Measurements from ENCODE around the gene RFX8. TPM values are rescaled to one million over a fixed set of nuclear protein-coding genes. Genes with fewer than 3 reads are reported as not detected.

Gene RFX8
- total RNA-seq, 1 experiment from 2014 or later = not detected

DNA sequence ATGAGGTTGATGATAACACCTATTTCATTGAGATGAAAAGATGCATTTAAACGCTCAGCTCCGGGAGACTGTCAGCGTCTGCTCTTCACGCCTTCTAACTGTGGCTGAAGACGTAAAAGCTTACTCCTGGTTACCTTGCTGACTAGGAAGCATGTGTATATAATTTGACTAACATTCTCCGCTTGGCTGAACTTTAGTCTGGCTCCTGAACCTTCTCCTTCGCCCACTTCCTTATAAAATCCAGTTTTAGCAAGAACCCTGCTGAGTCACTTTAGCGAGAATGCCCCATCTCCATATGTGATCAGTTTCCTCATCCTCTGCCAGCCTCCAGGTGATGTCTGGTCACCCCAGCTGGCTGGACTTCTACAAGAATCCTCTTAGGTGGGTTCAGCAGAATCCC, 74.9 kb downstream of the RFX8 start:
- ChIA-PET CTCF (no interaction called here), POLR2A (ENCODE audit: low non-redundant PET) (no interaction called here)
- TF ChIP-seq EZH2 (IDR thresholded peaks at IDR 0.05; ENCODE audit: borderline replicate concordance, low read depth, low read length, poor library complexity, severe bottlenecking) (no peak), CTCF (conservative IDR thresholded peaks at IDR 0.05; ENCODE audit: low read depth, low read length) (no peak)
- no peak for DNase-seq (ENCODE audit: low spot score)
- H3K4me3 ChIP-seq (ENCODE audit: low read depth, low read length, poor library complexity, severe bottlenecking) = no peak overlapping the region
- peaks cover 5% of the 10 kb centered on the region for H3K27me3 ChIP-seq (replicated peaks; ENCODE audit: insufficient read depth, low read depth, low read length, poor library complexity)
- no peaks in the 10 kb centered on the region for H3K4me1 ChIP-seq (ENCODE audit: insufficient read depth, low read length, poor library complexity, severe bottlenecking)
- H3K36me3 ChIP-seq (ENCODE audit: insufficient read depth, low read length, poor library complexity, severe bottlenecking) = no peaks in the 10 kb centered on the region
- intact Hi-C loops (cut with micrococcal nuclease; ENCODE audit: unreplicated experiment) = no loop called here
- BruUV-seq (replicated peaks) = no TSS peak
- H3K9me3 ChIP-seq (ENCODE audit: low read depth, low read length, poor library complexity, severe bottlenecking) = no peaks in the 10 kb centered on the region
- H3K27ac ChIP-seq (ENCODE audit: low read depth, low read length, poor library complexity, severe bottlenecking) = no peak overlapping the region

DNA sequence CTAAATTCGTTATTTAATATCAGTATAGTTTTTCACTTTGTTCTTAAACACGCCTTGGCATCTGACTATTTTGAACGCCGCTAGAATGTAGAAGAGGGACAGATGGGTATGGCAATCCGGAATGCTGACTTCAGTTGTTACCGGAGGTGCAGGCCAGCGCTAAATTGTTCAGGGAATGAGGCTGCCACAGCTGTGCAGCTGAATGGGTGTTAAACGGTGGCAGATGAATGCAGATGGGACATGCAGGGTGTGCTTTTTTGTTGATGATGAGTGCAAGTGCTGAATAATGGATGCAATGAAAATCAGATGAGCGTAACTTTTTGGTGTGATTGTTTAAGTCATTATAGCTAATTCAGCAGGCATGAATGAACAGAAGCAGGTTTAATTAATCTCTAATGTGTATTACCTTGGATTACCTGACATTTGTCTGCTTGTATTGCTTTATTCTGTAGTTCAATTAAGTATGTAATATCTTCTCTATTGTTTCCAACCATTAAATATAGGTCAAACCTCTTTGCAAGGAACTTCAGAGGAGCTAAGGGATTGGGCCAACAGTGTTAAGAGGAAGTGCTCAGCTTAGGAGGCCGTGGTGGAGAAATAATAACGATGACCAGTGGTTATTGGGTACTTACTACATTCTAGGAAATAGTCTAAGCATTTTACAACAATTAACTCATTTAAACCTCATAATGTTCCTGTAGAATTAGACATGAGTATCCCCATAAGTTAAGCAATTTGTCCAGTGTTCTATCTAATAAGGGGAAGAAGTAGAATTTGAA, 75.7 kb downstream of the RFX8 start:
- ChIA-PET POLR2A (ENCODE audit: low non-redundant PET) (no interaction called here), CTCF (no interaction called here)
- no peak for DNase-seq (ENCODE audit: low spot score)
- TF ChIP-seq CTCF (conservative IDR thresholded peaks at IDR 0.05; ENCODE audit: low read depth, low read length) (no peak), EZH2 (IDR thresholded peaks at IDR 0.05; ENCODE audit: borderline replicate concordance, low read depth, low read length, poor library complexity, severe bottlenecking) (no peak)
- no peaks in the 10 kb centered on the region for H3K36me3 ChIP-seq (ENCODE audit: insufficient read depth, low read length, poor library complexity, severe bottlenecking)
- no TSS peak for BruUV-seq (replicated peaks)
- H3K27me3 ChIP-seq (replicated peaks; ENCODE audit: insufficient read depth, low read depth, low read length, poor library complexity) = peaks cover 5% of the 10 kb centered on the region
- no peak overlapping the region for H3K27ac ChIP-seq (ENCODE audit: low read depth, low read length, poor library complexity, severe bottlenecking)
- no peak overlapping the region for H3K4me3 ChIP-seq (ENCODE audit: low read depth, low read length, poor library complexity, severe bottlenecking)
- intact Hi-C loops (cut with micrococcal nuclease; ENCODE audit: unreplicated experiment) = no loop called here
- H3K9me3 ChIP-seq (ENCODE audit: low read depth, low read length, poor library complexity, severe bottlenecking) = no peaks in the 10 kb centered on the region
- H3K4me1 ChIP-seq (ENCODE audit: insufficient read depth, low read length, poor library complexity, severe bottlenecking) = no peaks in the 10 kb centered on the region

DNA sequence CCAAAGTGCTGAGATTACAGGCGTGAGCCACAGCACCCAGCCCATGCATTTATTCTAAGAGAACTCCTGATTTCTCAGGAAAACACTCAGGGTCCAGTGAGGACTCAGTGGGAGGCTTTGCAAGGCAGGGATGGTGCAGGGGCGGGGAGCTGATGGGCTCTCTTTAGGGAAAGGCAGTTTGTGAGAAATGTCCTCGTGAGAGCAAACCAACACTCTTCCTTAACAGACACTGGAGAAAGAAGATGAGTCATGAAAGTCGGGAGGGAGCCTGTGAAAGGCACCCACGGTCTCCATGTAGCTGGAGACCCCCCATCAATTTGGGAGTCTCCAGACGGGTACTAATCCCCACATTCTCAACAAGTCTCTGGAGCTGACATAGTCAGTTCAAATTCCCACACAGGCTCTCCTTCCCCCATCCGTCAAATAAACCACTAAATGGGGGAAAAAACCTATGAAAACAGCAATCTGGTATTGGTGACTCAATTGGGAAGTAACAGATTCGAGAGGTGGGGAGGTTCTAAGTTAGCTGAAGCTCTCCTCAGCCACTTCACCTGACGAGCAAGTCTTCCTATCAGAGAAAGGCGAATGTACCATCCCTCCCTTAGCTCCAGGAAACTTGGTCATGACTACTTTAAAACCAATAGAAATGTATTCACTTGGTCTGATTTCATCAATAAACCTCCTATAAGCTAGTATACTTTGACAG, 76.6 kb downstream of the RFX8 start:
- no peak overlapping the region for H3K27ac ChIP-seq (ENCODE audit: low read depth, low read length, poor library complexity, severe bottlenecking)
- no peaks in the 10 kb centered on the region for H3K4me1 ChIP-seq (ENCODE audit: insufficient read depth, low read length, poor library complexity, severe bottlenecking)
- H3K36me3 ChIP-seq (ENCODE audit: insufficient read depth, low read length, poor library complexity, severe bottlenecking) = no peaks in the 10 kb centered on the region
- H3K9me3 ChIP-seq (ENCODE audit: low read depth, low read length, poor library complexity, severe bottlenecking) = no peaks in the 10 kb centered on the region
- H3K4me3 ChIP-seq (ENCODE audit: low read depth, low read length, poor library complexity, severe bottlenecking) = no peak overlapping the region
- H3K27me3 ChIP-seq (replicated peaks; ENCODE audit: insufficient read depth, low read depth, low read length, poor library complexity) = peaks cover 5% of the 10 kb centered on the region
- DNase-seq (ENCODE audit: low spot score) = peak; percentile 44
- ChIA-PET CTCF (interaction anchor here (0.6 kb wide), 1 partner anchor 32 kb away, joined by 4 read pairs; no protein-coding TSS in a partner anchor), POLR2A (ENCODE audit: low non-redundant PET) (interaction anchor here (0.6 to 0.7 kb wide), 2 partner anchors 18 to 320 kb away, joined by 3 to 4 read pairs; no protein-coding TSS in a partner anchor)
- intact Hi-C loops (cut with micrococcal nuclease; ENCODE audit: unreplicated experiment) = no loop called here
- TF ChIP-seq EZH2 (IDR thresholded peaks at IDR 0.05; ENCODE audit: borderline replicate concordance, low read depth, low read length, poor library complexity, severe bottlenecking) = no peak
- TF ChIP-seq CTCF (conservative IDR thresholded peaks at IDR 0.05; ENCODE audit: low read depth, low read length) = no peak
- no TSS peak for BruUV-seq (replicated peaks)

Data from A673 (cell line).